Measurements from ENCODE around the gene ZBTB7C.

The ZBTB7C gene

GRCh38 chr18:48023334-48024008 is 385.7 kb downstream of the ZBTB7C start (continued):
- TF ChIP-seq ZNF223 (tag by site-specific recombination; IDR thresholded peaks at IDR 0.05) = no peak
- TF ChIP-seq ZNF473 (tag by site-specific recombination; IDR thresholded peaks at IDR 0.05) = no peak
- peak; percentile 74; the same call in 1 of the 2 replicates for TF ChIP-seq ZBTB10 (tag by site-specific recombination; IDR thresholded peaks at IDR 0.05)
- no peak for TF ChIP-seq ZNF701 (tag by site-specific recombination; IDR thresholded peaks at IDR 0.05)
- TF ChIP-seq ZNF292 (tag by site-specific recombination; IDR thresholded peaks at IDR 0.05; ENCODE audit: borderline replicate concordance, low read depth) = no peak
- TF ChIP-seq TCF7L2 (IDR thresholded peaks at IDR 0.05; ENCODE audit: borderline replicate concordance, low read depth, low read length) = no peak
- no peak for TF ChIP-seq ZNF571 (tag by site-specific recombination; IDR thresholded peaks at IDR 0.05)
- TF ChIP-seq KLF8 (tag by site-specific recombination; IDR thresholded peaks at IDR 0.05) = peak; percentile 73
- peak; percentile 93 for TF ChIP-seq ZNF366 (tag by site-specific recombination; conservative IDR thresholded peaks at IDR 0.05)
- no peak for TF ChIP-seq ZNF202 (tag by site-specific recombination; IDR thresholded peaks at IDR 0.05; ENCODE audit: borderline replicate concordance)
- TF ChIP-seq, protein P1, sequence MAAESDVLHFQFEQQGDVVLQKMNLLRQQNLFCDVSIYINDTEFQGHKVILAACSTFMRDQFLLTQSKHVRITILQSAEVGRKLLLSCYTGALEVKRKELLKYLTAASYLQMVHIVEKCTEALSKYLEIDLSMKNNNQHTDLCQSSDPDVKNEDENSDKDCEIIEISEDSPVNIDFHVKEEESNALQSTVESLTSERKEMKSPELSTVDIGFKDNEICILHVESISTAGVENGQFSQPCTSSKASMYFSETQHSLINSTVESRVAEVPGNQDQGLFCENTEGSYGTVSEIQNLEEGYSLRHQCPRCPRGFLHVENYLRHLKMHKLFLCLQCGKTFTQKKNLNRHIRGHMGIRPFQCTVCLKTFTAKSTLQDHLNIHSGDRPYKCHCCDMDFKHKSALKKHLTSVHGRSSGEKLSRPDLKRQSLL (tag by site-specific recombination; IDR thresholded peaks at IDR 0.05) = no peak
- TF ChIP-seq BCL11B (tag by site-specific recombination; IDR thresholded peaks at IDR 0.05; ENCODE audit: low read depth) = no peak
- 0 out of 2 replicates have a peak, but pooled peaks have one; percentile 50 for TF ChIP-seq ZEB2 (tag by site-specific recombination; IDR thresholded peaks at IDR 0.05)
- no peak for TF ChIP-seq ZNF140 (tag by site-specific recombination; IDR thresholded peaks at IDR 0.05)
- TF ChIP-seq, protein P2, sequence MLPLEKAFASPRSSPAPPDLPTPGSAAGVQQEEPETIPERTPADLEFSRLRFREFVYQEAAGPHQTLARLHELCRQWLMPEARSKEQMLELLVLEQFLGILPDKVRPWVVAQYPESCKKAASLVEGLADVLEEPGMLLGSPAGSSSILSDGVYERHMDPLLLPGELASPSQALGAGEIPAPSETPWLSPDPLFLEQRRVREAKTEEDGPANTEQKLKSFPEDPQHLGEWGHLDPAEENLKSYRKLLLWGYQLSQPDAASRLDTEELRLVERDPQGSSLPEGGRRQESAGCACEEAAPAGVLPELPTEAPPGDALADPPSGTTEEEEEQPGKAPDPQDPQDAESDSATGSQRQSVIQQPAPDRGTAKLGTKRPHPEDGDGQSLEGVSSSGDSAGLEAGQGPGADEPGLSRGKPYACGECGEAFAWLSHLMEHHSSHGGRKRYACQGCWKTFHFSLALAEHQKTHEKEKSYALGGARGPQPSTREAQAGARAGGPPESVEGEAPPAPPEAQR (tag by site-specific recombination; IDR thresholded peaks at IDR 0.05) = peak; percentile 82; the same call in 1 of the 2 replicates
- no peak for TF ChIP-seq ZNF394 (tag by site-specific recombination; IDR thresholded peaks at IDR 0.05; ENCODE audit: borderline replicate concordance)
- no peak for TF ChIP-seq TRIM28 (IDR thresholded peaks at IDR 0.05; ENCODE audit: borderline replicate concordance, low read length)
- TF ChIP-seq, protein P3, sequence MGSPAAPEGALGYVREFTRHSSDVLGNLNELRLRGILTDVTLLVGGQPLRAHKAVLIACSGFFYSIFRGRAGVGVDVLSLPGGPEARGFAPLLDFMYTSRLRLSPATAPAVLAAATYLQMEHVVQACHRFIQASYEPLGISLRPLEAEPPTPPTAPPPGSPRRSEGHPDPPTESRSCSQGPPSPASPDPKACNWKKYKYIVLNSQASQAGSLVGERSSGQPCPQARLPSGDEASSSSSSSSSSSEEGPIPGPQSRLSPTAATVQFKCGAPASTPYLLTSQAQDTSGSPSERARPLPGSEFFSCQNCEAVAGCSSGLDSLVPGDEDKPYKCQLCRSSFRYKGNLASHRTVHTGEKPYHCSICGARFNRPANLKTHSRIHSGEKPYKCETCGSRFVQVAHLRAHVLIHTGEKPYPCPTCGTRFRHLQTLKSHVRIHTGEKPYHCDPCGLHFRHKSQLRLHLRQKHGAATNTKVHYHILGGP (tag by site-specific recombination; IDR thresholded peaks at IDR 0.05) = 0 out of 2 replicates have a peak, but pooled peaks have one; percentile 32
- TF ChIP-seq HOXD13 (CRISPR knock-in tag; IDR thresholded peaks at IDR 0.05; ENCODE audit: borderline replicate concordance) = no peak
- TF ChIP-seq ZNF549 (tag by site-specific recombination; IDR thresholded peaks at IDR 0.05) = no peak
- no peak; the same call in 1 of the 2 replicates for TF ChIP-seq SP2 (tag by site-specific recombination; IDR thresholded peaks at IDR 0.05)
- TF ChIP-seq ZBTB21 (tag by site-specific recombination; IDR thresholded peaks at IDR 0.05) = peak; percentile 78
- peak; percentile 73 for TF ChIP-seq MZF1 (tag by site-specific recombination; IDR thresholded peaks at IDR 0.05; ENCODE audit: borderline replicate concordance)
- 0 out of 2 replicates have a peak, but pooled peaks have one; percentile 14 for TF ChIP-seq ZNF404 (tag by site-specific recombination; IDR thresholded peaks at IDR 0.05)
- TF ChIP-seq EGR2 (tag by site-specific recombination; IDR thresholded peaks at IDR 0.05; ENCODE audit: low read depth) = no peak
- no peak for TF ChIP-seq SETDB1 (IDR thresholded peaks at IDR 0.05; ENCODE audit: insufficient read length, low read length)
- TF ChIP-seq ZNF138 (tag by site-specific recombination; IDR thresholded peaks at IDR 0.05; ENCODE audit: borderline replicate concordance) = no peak
- no peak for TF ChIP-seq ZNF433 (tag by site-specific recombination; IDR thresholded peaks at IDR 0.05; ENCODE audit: low read depth)
- TF ChIP-seq ZNF239 (tag by site-specific recombination; IDR thresholded peaks at IDR 0.05) = no peak
- no peak for TF ChIP-seq ZNF529 (tag by site-specific recombination; IDR thresholded peaks at IDR 0.05; ENCODE audit: insufficient replicate concordance)
- TF ChIP-seq IKZF3 (tag by site-specific recombination; IDR thresholded peaks at IDR 0.05) = peak; percentile 53; the same call in 1 of the 2 replicates
- no peak; the same call in 1 of the 2 replicates for TF ChIP-seq GFI1B (tag by site-specific recombination; IDR thresholded peaks at IDR 0.05)
- TF ChIP-seq SP3 (tag by site-specific recombination; IDR thresholded peaks at IDR 0.05) = peak; percentile 17
- TF ChIP-seq ZNF560 (tag by site-specific recombination; IDR thresholded peaks at IDR 0.05; ENCODE audit: borderline replicate concordance) = no peak
- peak; percentile 21; the same call in 1 of the 2 replicates for TF ChIP-seq ZFHX2 (tag by site-specific recombination; conservative IDR thresholded peaks at IDR 0.05)
- no peak for TF ChIP-seq ZNF266 (tag by site-specific recombination; IDR thresholded peaks at IDR 0.05; ENCODE audit: low read depth)
